Measurements from ENCODE around the gene ATF7.

The ATF7 gene

GRCh38 chr12:53516758-53517455 is 109.3 kb downstream of the ATF7 start:
- no peak for DNase-seq

DNA sequence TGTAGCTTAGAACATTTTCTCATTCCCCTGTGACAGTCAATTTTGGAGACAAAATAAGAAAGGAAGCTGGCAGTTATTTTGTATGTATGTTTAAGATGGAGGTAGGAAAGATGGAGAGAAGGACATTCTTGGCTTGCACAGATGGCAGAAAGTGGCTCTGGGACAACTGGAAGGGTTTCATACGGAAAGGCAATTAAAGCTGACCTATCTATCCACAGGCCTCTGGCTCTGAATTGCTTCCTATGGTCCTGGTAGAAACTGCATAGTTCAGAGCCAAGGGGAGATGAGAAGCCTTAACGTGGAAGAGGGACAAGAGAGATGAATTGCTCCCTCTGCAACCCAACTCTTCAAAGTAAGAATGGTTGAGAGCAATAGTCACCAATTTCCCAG is 110.9 kb downstream of the ATF7 start:
- no peak for DNase-seq

DNA sequence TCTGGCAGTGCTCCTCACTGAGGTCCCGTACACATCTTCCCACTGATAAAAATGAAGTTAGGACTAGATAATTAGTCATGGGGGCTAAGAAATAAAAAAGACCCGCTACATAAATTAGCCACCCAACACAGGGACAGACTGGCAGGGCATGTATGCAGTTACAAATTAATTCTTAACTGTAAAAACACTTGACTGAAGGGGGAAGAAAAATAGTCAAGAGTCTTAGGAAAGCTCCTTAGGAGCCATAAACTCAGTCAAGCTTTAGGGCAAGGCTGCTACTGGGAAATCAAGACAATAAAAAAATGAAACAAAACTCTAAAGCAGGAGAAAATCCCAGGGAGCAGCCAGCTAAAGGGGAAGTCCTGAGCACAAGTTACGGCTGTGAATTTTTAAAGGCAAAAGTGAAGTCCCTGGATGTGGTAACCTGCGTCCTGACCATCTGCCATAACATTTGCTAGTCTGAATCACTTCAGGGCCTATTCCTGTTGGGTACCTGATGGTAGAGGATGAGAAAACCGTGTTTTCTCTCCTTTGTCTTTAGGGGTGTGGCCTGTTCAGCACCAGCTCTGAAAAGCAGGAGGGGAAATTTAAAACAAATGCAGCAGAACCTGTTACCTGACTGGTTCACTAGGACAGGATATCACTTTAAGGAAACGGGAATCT is 111.4 kb downstream of the ATF7 start:
- no peak for DNase-seq

- DNase-seq, result no peak
Measured at GRCh38 chr12:53513712-53514410, 112.3 kb downstream of the ATF7 start.

DNA sequence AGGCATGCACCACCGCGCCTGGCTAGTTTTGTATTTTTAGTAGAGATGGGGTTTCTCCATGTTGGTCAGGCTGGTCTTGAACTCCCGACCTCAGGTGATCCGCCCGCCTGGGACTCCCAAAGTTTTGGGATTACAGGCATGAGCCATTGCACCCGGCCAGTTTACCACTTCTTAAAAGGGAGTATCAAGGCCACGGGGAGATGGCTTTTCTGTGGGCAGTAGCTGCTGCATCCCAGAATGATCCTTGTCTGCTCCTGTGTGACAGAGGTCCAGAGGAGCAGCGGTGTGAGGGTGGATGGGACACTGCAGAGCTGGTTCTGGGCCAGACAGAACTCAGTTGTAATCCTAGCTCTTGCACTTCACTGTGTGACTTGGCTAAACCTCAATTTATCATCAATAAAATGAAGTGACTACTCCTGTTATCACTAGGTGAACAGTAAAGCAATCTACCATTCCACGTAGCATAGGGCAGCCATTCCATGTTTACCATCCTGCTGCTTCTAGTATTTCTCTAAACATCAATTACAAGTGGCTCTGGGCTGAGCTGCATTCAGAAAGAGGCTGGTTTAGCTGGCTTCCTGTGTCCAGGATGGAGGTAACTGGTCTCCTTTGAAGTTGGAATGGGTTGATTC is 115.9 kb downstream of the ATF7 start:
- no peak for DNase-seq

- DNase-seq, result peak; percentile 56 to 70
Measured at GRCh38 chr12:53508534-53509170, 117.5 kb downstream of the ATF7 start.

GRCh38 chr12:53507603-53507885 is 118.6 kb downstream of the ATF7 start:
- no peak for DNase-seq

DNA sequence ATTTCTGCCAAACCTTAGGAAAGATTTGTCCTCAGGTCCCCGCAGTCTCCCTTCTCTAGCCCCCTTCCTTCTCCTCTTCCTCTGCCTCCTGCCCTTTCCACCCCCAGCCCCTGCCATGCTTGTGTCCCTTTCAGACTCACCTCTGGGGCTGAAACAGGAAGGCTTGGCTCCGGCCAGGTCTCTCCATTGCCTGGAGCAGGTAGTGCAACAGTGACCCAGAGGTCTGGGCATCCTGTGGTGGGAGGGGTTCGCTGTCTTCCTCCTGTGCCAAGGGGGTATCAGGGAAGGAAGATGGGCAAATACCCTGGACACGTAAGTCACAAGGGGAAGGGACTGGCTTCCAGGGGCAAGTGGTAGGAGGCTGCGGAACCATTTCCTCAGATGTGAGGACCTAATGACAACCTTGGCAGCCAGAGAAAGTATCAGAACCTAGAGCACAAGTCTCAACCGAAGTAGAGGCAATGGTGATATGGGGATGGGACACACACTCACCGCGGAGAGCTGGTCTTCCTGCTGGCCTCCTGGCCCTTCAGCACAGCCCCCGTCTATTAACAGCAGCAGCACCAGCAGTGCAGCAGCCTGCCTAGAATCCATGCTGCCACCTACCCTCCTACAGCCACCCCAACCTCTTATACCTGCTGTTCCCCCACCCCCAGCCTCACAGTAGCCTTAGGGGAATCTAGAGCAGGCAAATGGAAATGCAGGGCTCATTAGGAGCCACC is 119.1 kb downstream of the ATF7 start, which contains the start of gene NPFF:
Gene NPFF, minus strand, starts transcription at position 604 of the 722 bp plus-strand sequence. Its CDS starts 10 bp downstream, at position 594.
- no peak for DNase-seq

GRCh38 chr12:53506450-53506785 is 119.8 kb downstream of the ATF7 start:
- DNase-seq, result no peak

- no peak for DNase-seq
Measured at GRCh38 chr12:53505555-53506449, 120.4 kb downstream of the ATF7 start.

DNA sequence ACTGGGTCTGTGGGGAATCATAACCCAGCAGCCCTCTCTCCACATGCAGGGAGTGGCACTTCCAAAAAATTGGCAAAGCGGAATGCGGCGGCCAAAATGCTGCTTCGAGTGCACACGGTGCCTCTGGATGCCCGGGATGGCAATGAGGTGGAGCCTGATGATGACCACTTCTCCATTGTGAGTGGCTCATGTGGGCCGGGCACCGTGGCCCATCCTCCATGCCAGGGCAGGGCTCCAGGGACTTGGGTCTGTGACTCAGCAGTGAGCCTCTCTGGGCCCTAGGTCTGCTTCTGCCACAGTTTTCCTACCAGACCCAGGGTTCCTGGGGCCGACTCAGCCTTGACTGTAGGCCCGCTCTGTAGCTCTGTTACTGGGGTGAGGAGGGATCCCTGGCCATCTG is 121.1 kb downstream of the ATF7 start:
- DNase-seq, result no peak

DNA sequence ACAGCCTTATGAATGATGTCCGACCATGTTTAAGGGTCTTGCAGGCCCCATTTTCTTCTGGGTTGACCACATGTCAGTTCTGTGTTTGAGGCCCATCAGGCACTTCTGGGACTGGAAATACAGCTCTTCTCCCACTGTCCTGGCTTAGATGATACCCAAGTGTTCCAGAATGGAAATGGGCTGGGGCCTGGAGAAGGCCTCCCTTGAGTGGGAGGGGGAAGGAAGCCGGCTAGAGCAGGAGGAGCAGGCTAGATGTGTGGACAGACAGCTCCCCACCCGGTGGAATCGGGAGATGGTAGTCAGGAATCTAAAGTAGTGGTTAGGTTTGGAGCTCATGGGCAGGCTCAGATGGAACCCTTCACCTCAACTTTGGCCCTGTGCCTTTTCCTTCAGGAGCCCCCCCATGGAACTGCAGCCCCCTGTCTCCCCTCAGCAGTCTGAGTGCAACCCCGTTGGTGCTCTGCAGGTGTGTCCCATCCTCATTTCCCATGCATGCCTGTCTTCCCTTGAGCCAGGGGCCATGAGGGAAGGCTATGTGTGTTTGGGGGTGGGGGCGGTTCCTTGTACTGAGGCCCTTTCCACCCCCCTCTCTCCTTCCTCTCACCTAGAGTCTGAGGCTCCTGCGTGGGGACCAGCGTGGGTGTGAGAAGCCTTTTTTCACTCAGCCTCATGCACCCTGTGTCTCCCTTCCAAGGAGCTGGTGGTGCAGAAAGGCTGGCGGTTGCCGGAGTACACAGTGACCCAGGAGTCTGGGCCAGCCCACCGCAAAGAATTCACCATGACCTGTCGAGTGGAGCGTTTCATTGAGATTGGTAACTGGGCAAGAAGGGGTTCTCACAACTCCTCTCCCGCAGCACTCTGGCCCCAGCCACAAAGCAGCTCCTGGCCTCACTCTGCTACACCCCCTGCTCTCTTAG is 121.9 kb downstream of the ATF7 start:
- no peak for DNase-seq

- DNase-seq, result no peak
Measured at GRCh38 chr12:53502983-53503728, 123.0 kb downstream of the ATF7 start.

DNA sequence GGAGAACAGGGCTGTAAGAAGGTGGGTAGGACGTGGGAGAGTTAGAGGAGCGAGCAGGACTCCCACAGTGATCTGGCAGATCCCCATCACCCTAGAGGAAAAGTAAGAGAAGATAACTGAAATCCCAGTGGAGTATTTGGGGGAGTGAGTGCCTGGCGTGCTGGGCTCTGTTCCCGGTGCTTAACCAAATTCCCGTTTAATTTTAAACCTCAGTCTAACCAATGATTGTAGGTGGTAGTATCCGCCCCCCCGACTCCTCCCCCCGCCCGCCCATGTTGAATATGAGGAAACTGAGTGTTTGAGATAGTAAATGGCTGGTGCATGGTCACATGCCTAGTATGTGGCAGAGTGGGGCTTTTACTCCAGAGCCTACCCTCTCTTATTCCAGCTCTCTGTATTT is 123.9 kb downstream of the ATF7 start:
- no peak for DNase-seq

DNA sequence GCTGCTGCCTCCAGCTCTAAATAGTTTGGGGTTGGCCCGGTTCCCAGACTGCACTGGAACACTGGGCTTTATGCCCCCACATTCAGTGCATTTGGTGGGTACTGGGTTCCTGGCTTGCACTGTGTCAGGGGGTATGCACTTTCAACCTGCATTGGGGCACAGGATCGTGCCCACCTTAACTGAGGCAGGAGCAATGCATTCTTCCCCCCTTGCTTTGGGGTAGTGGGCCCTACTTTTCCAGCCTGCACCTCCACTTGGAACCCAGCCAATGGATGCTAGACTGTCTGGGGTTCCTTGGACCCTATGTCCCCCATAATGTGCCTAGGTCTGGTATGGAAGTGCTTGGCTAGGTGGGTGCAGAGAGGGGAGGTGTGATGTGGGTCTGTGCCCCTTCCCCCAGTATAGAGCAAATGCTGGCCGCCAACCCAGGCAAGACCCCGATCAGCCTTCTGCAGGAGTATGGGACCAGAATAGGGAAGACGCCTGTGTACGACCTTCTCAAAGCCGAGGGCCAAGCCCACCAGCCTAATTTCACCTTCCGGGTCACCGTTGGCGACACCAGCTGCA is 124.5 kb downstream of the ATF7 start:
- DNase-seq, result no peak

DNA sequence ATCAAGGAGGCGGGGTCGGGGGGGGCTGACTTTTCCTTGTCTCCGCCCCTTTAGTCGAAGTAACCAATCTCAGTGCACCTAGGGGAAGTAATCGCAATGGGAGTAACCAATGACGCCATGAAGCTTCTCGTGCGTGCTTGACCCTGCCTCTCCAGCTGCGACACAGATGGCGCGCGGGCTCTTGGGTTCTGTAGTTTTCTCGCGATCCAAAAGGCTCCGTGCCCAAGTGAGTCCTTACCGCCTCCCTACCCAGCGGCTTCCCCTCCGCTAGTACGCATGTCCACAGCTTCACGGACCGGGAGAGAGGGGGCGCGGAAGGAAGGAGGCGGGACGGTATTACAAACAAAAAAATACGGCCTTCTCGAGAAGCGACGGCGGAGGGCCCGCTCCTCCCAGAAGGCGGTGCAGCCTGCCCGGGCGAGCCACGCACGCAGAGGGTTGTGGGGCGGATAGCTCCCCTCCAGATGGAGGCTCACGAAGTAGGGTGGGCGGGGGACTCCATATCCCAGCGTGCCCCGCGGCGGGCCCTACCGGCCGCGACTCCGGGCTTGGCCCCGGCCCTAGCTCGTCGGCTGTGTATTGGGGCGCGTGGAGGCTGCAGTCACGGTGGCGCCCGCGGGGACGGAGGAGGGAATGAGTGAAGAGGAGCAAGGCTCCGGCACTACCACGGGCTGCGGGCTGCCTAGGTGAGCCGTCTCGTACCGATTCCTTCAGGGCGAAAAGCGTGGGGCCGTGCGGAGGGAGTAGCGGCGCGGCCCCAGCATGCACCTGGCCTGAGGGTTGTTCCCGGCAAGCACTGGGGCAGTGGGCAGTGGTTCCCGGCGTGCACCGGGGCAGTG is 125.2 kb downstream of the ATF7 start, which contains the start of gene TARBP2:
Gene TARBP2, plus strand, starts transcription at position 508 of the 839 bp plus-strand sequence. Its CDS starts 126 bp downstream, at position 634.
- DNase-seq, result peak; percentile 99

GRCh38 chr12:53500142-53500775 is 125.9 kb downstream of the ATF7 start:
- DNase-seq, result peak in 1 of 2 experiments; percentile 64

Measured in SW 1271 (cell line).